Head of caudate nucleus (tissue), 42 donors: ENCODE results near the gene MTFR1L.
"Not testable (repeated sequence)": the region's sequence is repeated elsewhere in the genome, so short reads cannot be mapped to it uniquely, and the experiment has no call there.

ENCODE experiments used
- DNase-seq, 42 donors: peaks; one replicate each; pipeline versions ENCODE4 v3.0.0 to v3.0.0-alpha.2; 2020 to 2021; ENCODE audit warnings: mixed read lengths in 7 of 42
- intact Hi-C: fragments of 100-400 bp; cut with DNase I; formaldehyde crosslinking; loops from one replicate; pipeline ENCODE4 v1.15.0; 2022

MTFR1L gene

GRCh38 chr1:25839808-25840207, 20.1 kb downstream of the MTFR1L start:
- intact Hi-C loops, DNase-seq: not testable (repeated sequence)

GRCh38 chr1:25843483-25843882, 23.7 kb downstream of the MTFR1L start:
- intact Hi-C loops, result no loop called here
- no peak for DNase-seq

GRCh38 chr1:25844536-25845337, 25.0 kb downstream of the MTFR1L start:
- DNase-seq, result no peak
- intact Hi-C loops, result no loop called here

- no peak for DNase-seq
- intact Hi-C loops, result no loop called here
Observed at GRCh38 chr1:25845664-25846063, 25.9 kb downstream of the MTFR1L start.

GRCh38 chr1:25847929-25848328, 28.2 kb downstream of the MTFR1L start:
- intact Hi-C loops, result no loop called here

GRCh38 chr1:25848531-25848930, 28.8 kb downstream of the MTFR1L start:
- DNase-seq, result no peak
- intact Hi-C loops, result no loop called here

More at GRCh38 chr1:25847929-25848328, 28.2 kb downstream of the MTFR1L start:
- no peak for DNase-seq

GRCh38 chr1:25854554-25854953, 34.8 kb downstream of the MTFR1L start:
- DNase-seq, result no peak
- intact Hi-C loops, result no loop called here

GRCh38 chr1:25856856-25857255, 37.1 kb downstream of the MTFR1L start:
- DNase-seq, result no peak
- intact Hi-C loops, result no loop called here

- intact Hi-C loops, result no loop called here
- no peak for DNase-seq
Observed at GRCh38 chr1:25858494-25858893, 38.7 kb downstream of the MTFR1L start.

GRCh38 chr1:25858906-25859789, 39.4 kb downstream of the MTFR1L start, which contains the start of gene AUNIP:
TSS of gene AUNIP (minus strand) at chr1:25859457. CDS start at chr1:25859357, 100 bp downstream.
- DNase-seq, result peak; percentile 44 to 92 (median 83)
- intact Hi-C loops, result no loop called here

- intact Hi-C loops, result no loop called here
- peak in 6 of 42 donors; percentile 13 to 54 (median 33) for DNase-seq
Observed at GRCh38 chr1:25861316-25862286, 41.8 kb downstream of the MTFR1L start.

- intact Hi-C loops, result no loop called here
- DNase-seq, result no peak
Observed at GRCh38 chr1:25862785-25863485, 43.2 kb downstream of the MTFR1L start.

- intact Hi-C loops, result no loop called here
- peak in 1 of 42 donors; percentile 29 for DNase-seq
Observed at GRCh38 chr1:25863486-25864262, 43.9 kb downstream of the MTFR1L start.

GRCh38 chr1:25864434-25864833, 44.7 kb downstream of the MTFR1L start:
- intact Hi-C loops, result no loop called here
- peak in 1 of 42 donors; percentile 7 for DNase-seq

GRCh38 chr1:25866288-25866687, 46.5 kb downstream of the MTFR1L start:
- no peak for DNase-seq
- intact Hi-C loops, result no loop called here

- intact Hi-C loops, result no loop called here
- DNase-seq, result peak in 1 of 42 donors; percentile 3
Observed at GRCh38 chr1:25867210-25867991, 47.6 kb downstream of the MTFR1L start.
